GM21360 (cell line): Measurements from ENCODE around the gene SPANXB1.
"Not testable (repeated sequence)": the region's sequence is repeated elsewhere in the genome, so short reads cannot be mapped to it uniquely, and the experiment has no call there.

Source experiments
- ATAC-seq: cut with Tn5 transposase; IDR thresholded peaks from one replicate; pipeline ENCODE4 v1.9.1; 2021; ENCODE audit warnings: mild to moderate bottlenecking, moderate library complexity; ENCODE audit not compliant: unreplicated experiment

Gene SPANXB1

DNA sequence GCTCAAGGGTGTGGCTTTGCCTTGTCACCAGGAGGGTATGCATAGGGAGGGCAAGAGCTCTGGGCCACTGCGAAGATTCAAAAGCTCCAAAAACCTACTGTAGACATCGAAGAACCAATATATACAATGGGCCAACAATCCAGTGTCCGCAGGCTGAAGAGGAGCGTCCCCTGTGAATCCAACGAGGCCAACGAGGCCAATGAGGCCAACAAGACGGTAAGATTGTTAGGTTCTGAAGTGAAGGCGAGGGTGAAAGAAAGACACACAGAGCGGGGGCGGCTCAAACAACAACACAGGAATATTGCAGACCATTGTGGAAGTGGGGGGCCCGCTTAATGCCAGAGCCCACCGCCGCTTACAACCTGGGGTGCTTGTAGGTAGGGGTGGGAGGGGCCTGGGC, at the start of gene SPANXB1:
Gene SPANXB1, plus strand, starts transcription at position 27 of the 400 bp plus-strand sequence. Its CDS starts 100 bp downstream, at position 127.
- not testable (repeated sequence) for ATAC-seq

GRCh38 chrX:140967036-140967435, 35.4 kb upstream of the SPANXB1 start:
- ATAC-seq: no peak

DNA sequence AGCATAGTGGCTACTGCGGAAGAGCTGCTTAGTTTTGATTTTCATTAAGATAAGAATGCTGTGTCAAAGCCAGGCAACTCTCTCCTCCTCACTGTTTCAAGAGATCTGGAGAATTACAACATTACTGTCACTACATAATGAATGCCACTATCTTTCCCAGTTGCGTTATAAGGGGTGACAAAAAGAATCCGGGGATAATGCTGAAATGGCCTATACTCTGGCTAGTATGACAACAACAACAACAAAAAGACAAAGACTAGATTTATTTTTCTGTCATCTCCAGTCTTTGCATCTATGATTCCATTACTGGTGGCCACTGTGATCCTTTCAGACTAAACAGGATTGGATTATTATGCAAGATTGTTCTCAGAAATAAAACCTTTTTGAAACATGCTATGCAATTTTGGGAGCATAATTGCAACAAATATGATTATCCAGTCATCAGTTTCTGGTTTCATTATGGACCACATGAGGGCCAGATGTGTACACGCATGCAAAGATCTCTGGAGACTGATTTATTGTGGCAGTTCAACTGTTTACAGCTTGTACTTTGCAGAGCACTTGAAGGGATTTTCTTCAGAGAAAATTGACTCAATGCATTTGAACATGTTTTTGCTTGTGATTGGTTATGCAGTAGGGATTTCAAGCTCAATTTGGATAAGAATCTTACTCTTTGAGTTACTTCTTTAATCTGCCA, 31.1 kb upstream of the SPANXB1 start:
- no peak for ATAC-seq

- ATAC-seq: no peak
Observed at GRCh38 chrX:140975472-140975871, 26.9 kb upstream of the SPANXB1 start.

GRCh38 chrX:140980271-140980670, 22.1 kb upstream of the SPANXB1 start:
- ATAC-seq: no peak

- no peak for ATAC-seq
Observed at GRCh38 chrX:140983730-140984129, 18.7 kb upstream of the SPANXB1 start.

DNA sequence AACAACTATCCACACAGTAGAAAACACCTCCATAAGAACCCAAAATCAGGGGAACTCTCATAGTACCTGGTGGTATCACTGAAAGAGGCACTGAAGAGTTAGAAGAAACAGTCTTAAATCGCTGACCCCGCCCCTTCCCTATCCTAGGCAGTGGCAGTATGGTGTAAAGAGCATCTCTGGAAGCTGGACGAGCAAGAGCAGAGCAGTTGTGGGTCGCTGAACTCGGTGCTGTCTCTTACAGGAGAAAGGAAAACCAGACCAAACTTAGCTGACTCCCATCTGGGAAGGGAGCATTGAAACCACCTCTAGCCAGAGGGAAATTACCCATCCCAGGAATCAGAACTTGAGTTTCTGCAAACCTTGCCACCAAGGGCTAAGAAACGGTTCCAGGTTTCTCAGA, 2.8 kb downstream of the SPANXB1 start:
- not testable (repeated sequence) for ATAC-seq

- not testable (repeated sequence) for ATAC-seq
Observed at GRCh38 chrX:141044246-141044645, 41.9 kb downstream of the SPANXB1 start.

GRCh38 chrX:141049878-141050277, 47.5 kb downstream of the SPANXB1 start:
- not testable (repeated sequence) for ATAC-seq

DNA sequence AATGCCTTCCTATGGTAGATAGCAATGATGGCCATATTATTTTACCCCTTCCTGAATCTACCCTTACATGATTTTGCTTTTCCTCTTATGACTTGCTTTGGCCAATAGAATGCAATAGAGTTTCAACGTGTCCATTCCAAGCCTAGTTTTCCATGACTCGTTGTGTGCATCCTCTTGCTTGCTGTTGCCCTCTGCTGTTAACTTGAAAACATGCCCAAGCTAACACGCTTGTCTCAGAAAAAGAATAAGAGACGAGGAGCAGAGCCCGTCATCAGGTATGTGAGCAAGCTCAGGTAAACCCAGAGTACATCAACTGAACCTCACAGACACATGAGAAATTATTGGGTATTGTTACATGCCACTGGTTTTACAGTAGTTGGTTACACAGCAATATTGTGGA, 49.7 kb downstream of the SPANXB1 start:
- ATAC-seq: not testable (repeated sequence)
